PC-3 (cell line): ENCODE results near the gene CDH26. TPM values are rescaled to one million over a fixed set of nuclear protein-coding genes. Genes with fewer than 3 reads are reported as not detected.

ENCODE experiments used
- ATAC-seq: fragments of 200-7000 bp; cut with Tn5 transposase; 2 replicates; pipeline ENCODE4 v1.9.1; 2020; ENCODE audit warnings: mild to moderate bottlenecking, moderate library complexity
- BruUV-seq: library from RNA; stranded (reverse); fragments of 400-500 nt; replicated peaks from 2 replicates; lab custom pipeline; 2021; lab: Mats Ljungman, UMichigan
- CTCF ChIA-PET: fragments of 300-600 bp; sonication (Branson Sonifier 250); formaldehyde crosslinking; loops from one replicate; lab custom pipeline; 2022; ENCODE audit warnings: antibody characterized with exemption; lab: Charles Lee
- POLR2A ChIA-PET: fragments of 300-600 bp; sonication (Branson Sonifier 250); formaldehyde crosslinking; loops from one replicate; lab custom pipeline; 2022; ENCODE audit warnings: antibody characterized with exemption; ENCODE audit not compliant: unreplicated experiment; lab: Charles Lee
- DNase-seq: peaks from one replicate; pipeline ENCODE4 v3.0.0-alpha.2; 2015
- H2AFZ ChIP-seq: fragments of 300-600 bp; sonication (generic); 2 replicates; pipeline ENCODE4 v1.6.0; 2016; ENCODE audit warnings: antibody characterized with exemption, low read length
- H3F3A ChIP-seq: fragments of 300-600 bp; sonication (generic); one replicate; pipeline ENCODE4 v1.6.0; 2017; ENCODE audit warnings: antibody characterized with exemption, low read length, control low read depth, mild to moderate bottlenecking; ENCODE audit not compliant: unreplicated experiment
- H3K27ac ChIP-seq: fragments of 300-600 bp; sonication (generic); 2 replicates; pipeline ENCODE4 v1.5.1; 2016; ENCODE audit warnings: mild to moderate bottlenecking, low read length
- H3K27me3 ChIP-seq: fragments of 300-600 bp; sonication (generic); 2 replicates; pipeline ENCODE4 v1.6.1; 2016; ENCODE audit warnings: low read length, mixed read lengths
- H3K36me3 ChIP-seq: fragments of 300-600 bp; sonication (generic); 2 replicates; pipeline ENCODE4 v1.6.1; 2016; ENCODE audit warnings: low read depth, mixed run types, low read length, mixed read lengths
- H3K4me1 ChIP-seq: fragments of 300-600 bp; sonication (generic); 2 replicates; pipeline ENCODE4 v1.5.1; 2016; ENCODE audit warnings: low read length; ENCODE audit not compliant: insufficient read depth
- H3K4me2 ChIP-seq: fragments of 300-600 bp; sonication (generic); 2 replicates; pipeline ENCODE4 v1.6.0; 2016; ENCODE audit warnings: low read length
- H3K4me3 ChIP-seq: fragments of 300-600 bp; sonication (generic); 2 replicates; pipeline ENCODE4 v1.5.1; 2016; ENCODE audit warnings: mild to moderate bottlenecking, low read length, mixed read lengths
- H3K79me2 ChIP-seq: fragments of 300-600 bp; sonication (generic); 2 replicates; pipeline ENCODE4 v1.6.1; 2017; ENCODE audit warnings: low read length, mixed read lengths
- H3K9ac ChIP-seq: fragments of 300-600 bp; sonication (generic); 2 replicates; pipeline ENCODE4 v1.6.0; 2016; ENCODE audit warnings: mild to moderate bottlenecking, low read length
- H3K9me2 ChIP-seq: fragments of 300-600 bp; sonication (generic); replicated peaks from 2 replicates; pipeline ENCODE4 v1.6.1; 2016; ENCODE audit warnings: mixed run types, low read length, mixed read lengths
- H3K9me3 ChIP-seq: fragments of 300-600 bp; sonication (generic); 2 replicates; pipeline ENCODE4 v1.6.1; 2016; ENCODE audit warnings: low read length, mixed read lengths
- H4K20me1 ChIP-seq: fragments of 300-600 bp; sonication (generic); 2 replicates; pipeline ENCODE4 v1.6.1; 2016; ENCODE audit warnings: low read length, mixed read lengths
- CTCF ChIP-seq: fragments of 300-600 bp; sonication (generic); conservative IDR thresholded peaks from 2 replicates; pipeline ENCODE4 v1.5.1; 2017; ENCODE audit warnings: antibody characterized with exemption, low read depth, mild to moderate bottlenecking, low read length
- EZH2 ChIP-seq: fragments of 300-600 bp; sonication (generic); IDR thresholded peaks from one replicate; pipeline ENCODE4 v1.6.1; 2017; ENCODE audit warnings: antibody characterized with exemption, mild to moderate bottlenecking, low read length; ENCODE audit not compliant: unreplicated experiment
- EZH2phosphoT487 ChIP-seq: fragments of 300-600 bp; sonication (generic); IDR thresholded peaks from 2 replicates; pipeline ENCODE4 v1.6.1; 2018; ENCODE audit warnings: mild to moderate bottlenecking, antibody characterized with exemption, low read length, borderline replicate concordance
- intact Hi-C: fragments of 100-400 bp; cut with micrococcal nuclease; formaldehyde crosslinking; loops from 2 replicates; pipeline ENCODE4 v1.9.0; 2023
- total RNA-seq: library from RNA; depleted of rRNA; stranded (reverse); fragments of >200 nt; gene quantifications from 2 replicates; pipeline ENCODE4 v1.2.3, GENCODE V29; 2014

The CDH26 gene
- total RNA-seq, 1 experiment from 2014 or later = 1.2 TPM

- DNase-seq (peak; percentile 35), ATAC-seq (peak; percentile 41; the same call in 1 of the 2 replicates)
- Histone ChIP-seq H3K27ac (no peak overlapping the region), H3K27me3 (no peaks in the 10 kb centered on the region), H3F3A (no peaks in the 10 kb centered on the region), H3K4me2 (peak overlapping the region; percentile 25; the same call in 1 of the 2 replicates), H3K4me3 (no peak overlapping the region), H3K36me3 (no peaks in the 10 kb centered on the region), H3K9ac (no peak overlapping the region), H3K9me3 (no peaks in the 10 kb centered on the region), H2AFZ (no peak overlapping the region), H3K79me2 (no peaks in the 10 kb centered on the region), H3K9me2 (no peaks in the 10 kb centered on the region), H4K20me1 (no peaks in the 10 kb centered on the region), H3K4me1 (peaks cover 21% of the 10 kb centered on the region)
- intact Hi-C loops = no loop called here
- ChIA-PET CTCF (no interaction called here), POLR2A (no interaction called here)
- no TSS peak for BruUV-seq
- no peak for TF ChIP-seq CTCF
- no peak for TF ChIP-seq EZH2
- no peak for TF ChIP-seq EZH2phosphoT487
Observed at GRCh38 chr20:60000271-60001042, 42.2 kb downstream of the CDH26 start.

GRCh38 chr20:60001108-60001507 lies 42.9 kb downstream of the CDH26 start:
- no peak for TF ChIP-seq EZH2
- TF ChIP-seq EZH2phosphoT487 = no peak
- TF ChIP-seq CTCF = no peak
- no TSS peak for BruUV-seq
- POLR2A ChIA-PET = interaction anchor here (0.6 kb wide), 1 partner anchor 172 kb away, joined by 6 read pairs; no protein-coding TSS in a partner anchor
- Histone ChIP-seq H4K20me1 (no peaks in the 10 kb centered on the region), H3K4me2 (peak overlapping the region; percentile 25; the same call in 1 of the 2 replicates), H3F3A (no peaks in the 10 kb centered on the region), H3K27ac (no peak overlapping the region), H3K9me3 (no peaks in the 10 kb centered on the region), H2AFZ (no peak overlapping the region), H3K27me3 (no peaks in the 10 kb centered on the region), H3K4me1 (peaks cover 16% of the 10 kb centered on the region; the same call in 1 of the 2 replicates), H3K36me3 (no peaks in the 10 kb centered on the region), H3K4me3 (no peak overlapping the region), H3K9ac (no peak overlapping the region), H3K79me2 (no peaks in the 10 kb centered on the region), H3K9me2 (no peaks in the 10 kb centered on the region)
- DNase-seq = peak; percentile 12
- intact Hi-C loops = no loop called here
- peak; percentile 32; the same call in 1 of the 2 replicates for ATAC-seq
- CTCF ChIA-PET = no interaction called here

- POLR2A ChIA-PET = no interaction called here
- Histone ChIP-seq H3K27ac (no peak overlapping the region), H3K9me2 (no peaks in the 10 kb centered on the region), H3K4me1 (peaks cover 12% of the 10 kb centered on the region; the same call in 1 of the 2 replicates), H3K36me3 (no peaks in the 10 kb centered on the region), H3K9ac (no peak overlapping the region), H3K4me2 (no peak overlapping the region), H4K20me1 (no peaks in the 10 kb centered on the region), H3K4me3 (no peak overlapping the region), H3K27me3 (no peaks in the 10 kb centered on the region), H3F3A (no peaks in the 10 kb centered on the region), H2AFZ (no peak overlapping the region), H3K9me3 (no peaks in the 10 kb centered on the region), H3K79me2 (no peaks in the 10 kb centered on the region)
- no peak for TF ChIP-seq EZH2phosphoT487
- no peak for TF ChIP-seq CTCF
- TF ChIP-seq EZH2 = no peak
- CTCF ChIA-PET = no interaction called here
- no peak for ATAC-seq
- no peak for DNase-seq
- no TSS peak for BruUV-seq
- intact Hi-C loops = no loop called here
Observed at GRCh38 chr20:60003776-60004175, 45.6 kb downstream of the CDH26 start.
